Large intestine (tissue), 3 donors: ENCODE data around the gene MAPK9. TPM values are rescaled to one million over a fixed set of nuclear protein-coding genes. Genes with fewer than 3 reads are reported as not detected.

ENCODE experiments used
- DNase-seq, 2 donors: peaks; one replicate each; pipeline versions ENCODE4 v3.0.0 to v3.0.0-alpha.2; 2013
- H3K27ac ChIP-seq: one replicate; pipeline ENCODE4 v1.5.1; 2013; ENCODE audit warnings: low read length
- H3K27me3 ChIP-seq: 2 replicates; pipeline ENCODE4 v1.6.1; 2013; ENCODE audit warnings: low read length; ENCODE audit not compliant: control insufficient read depth, insufficient read depth
- H3K36me3 ChIP-seq: 2 replicates; pipeline ENCODE4 v1.6.1; 2013; ENCODE audit warnings: low read length; ENCODE audit not compliant: control insufficient read depth, insufficient read depth
- H3K4me1 ChIP-seq: one replicate; pipeline ENCODE4 v1.6.1; 2013; ENCODE audit warnings: low read length; ENCODE audit not compliant: control insufficient read depth, insufficient read depth
- H3K4me3 ChIP-seq: one replicate; pipeline ENCODE4 v1.5.1; 2013; ENCODE audit warnings: low read length
- H3K9me3 ChIP-seq: one replicate; pipeline ENCODE4 v1.6.1; 2013; ENCODE audit warnings: mild to moderate bottlenecking, low read depth, low read length, moderate library complexity; ENCODE audit not compliant: control insufficient read depth
- WGBS: methylation state at CpG from one replicate; pipeline ENCODE4 v1.1.5; 2013; ENCODE audit warnings: low lambda C conversion rate; ENCODE audit not compliant: insufficient coverage; 5-methylcytosine and 5-hydroxymethylcytosine counted together
- polyA plus RNA-seq: library from polyadenylated mRNA; unstranded; fragments of 120-200 nt; gene quantifications from one replicate; pipeline ENCODE4 v1.2.1, GENCODE V29; 2013

The MAPK9 gene
- polyA plus RNA-seq, 1 donor = 29.8 TPM

- Histone ChIP-seq H3K4me1 (no peaks in the 10 kb centered on the region), H3K4me3 (no peak overlapping the region), H3K27ac (no peak overlapping the region), H3K27me3 (peaks cover 9% of the 10 kb centered on the region), H3K9me3 (no peaks in the 10 kb centered on the region), H3K36me3 (no peaks in the 10 kb centered on the region)
- no CpG with 5 or more reads among the region's 15 CpGs for WGBS
- no peak for DNase-seq
Measured at GRCh38 chr5:180334751-180335613, 43.1 kb upstream of the MAPK9 start.

- Histone ChIP-seq H3K4me3 (no peak overlapping the region), H3K9me3 (no peaks in the 10 kb centered on the region), H3K27ac (no peak overlapping the region), H3K4me1 (no peaks in the 10 kb centered on the region), H3K36me3 (no peaks in the 10 kb centered on the region), H3K27me3 (peaks cover 9% of the 10 kb centered on the region)
- no peak for DNase-seq
- no CpG with 5 or more reads among the region's 6 CpGs for WGBS
Measured at GRCh38 chr5:180334176-180334575, 42.3 kb upstream of the MAPK9 start.

- Histone ChIP-seq H3K27ac (no peak overlapping the region), H3K36me3 (no peaks in the 10 kb centered on the region), H3K4me3 (no peak overlapping the region), H3K9me3 (no peaks in the 10 kb centered on the region), H3K27me3 (peaks cover 9% of the 10 kb centered on the region), H3K4me1 (no peaks in the 10 kb centered on the region)
- no CpG with 5 or more reads among the region's 4 CpGs for WGBS
- no peak for DNase-seq
Measured at GRCh38 chr5:180333661-180334060, 41.8 kb upstream of the MAPK9 start.

GRCh38 chr5:180332861-180333260 is 41.0 kb upstream of the MAPK9 start:
- H3K9me3 ChIP-seq = no peaks in the 10 kb centered on the region
- 90% methylated on average over 3 of the region's 3 CpGs for WGBS
- no peaks in the 10 kb centered on the region for H3K4me1 ChIP-seq
- peaks cover 9% of the 10 kb centered on the region for H3K27me3 ChIP-seq
- H3K36me3 ChIP-seq = no peaks in the 10 kb centered on the region
- H3K27ac ChIP-seq = no peak overlapping the region
- no peak for DNase-seq
- no peak overlapping the region for H3K4me3 ChIP-seq

- no peaks in the 10 kb centered on the region for H3K9me3 ChIP-seq
- H3K27ac ChIP-seq = no peak overlapping the region
- 29% methylated on average over 1 of the region's 13 CpGs for WGBS
Measured at GRCh38 chr5:180332051-180332517, 40.2 kb upstream of the MAPK9 start.

GRCh38 chr5:180331647-180331950 is 39.7 kb upstream of the MAPK9 start:
- Histone ChIP-seq H3K4me3 (no peak overlapping the region), H3K4me1 (no peaks in the 10 kb centered on the region), H3K27me3 (peaks cover 9% of the 10 kb centered on the region), H3K27ac (no peak overlapping the region), H3K36me3 (no peaks in the 10 kb centered on the region), H3K9me3 (no peaks in the 10 kb centered on the region)
- WGBS = no CpG with 5 or more reads among the region's 7 CpGs
- DNase-seq = no peak

More at GRCh38 chr5:180332051-180332517, 40.2 kb upstream of the MAPK9 start:
- Histone ChIP-seq H3K4me1 (no peaks in the 10 kb centered on the region), H3K4me3 (no peak overlapping the region), H3K27me3 (peaks cover 9% of the 10 kb centered on the region), H3K36me3 (no peaks in the 10 kb centered on the region)
- DNase-seq = no peak

- H3K27me3 ChIP-seq = peaks cover 9% of the 10 kb centered on the region
- H3K9me3 ChIP-seq = no peaks in the 10 kb centered on the region
- no peak for DNase-seq
- WGBS = 100% methylated on average over 1 of the region's 16 CpGs
- no peaks in the 10 kb centered on the region for H3K36me3 ChIP-seq
- H3K27ac ChIP-seq = no peak overlapping the region
- no peaks in the 10 kb centered on the region for H3K4me1 ChIP-seq
- H3K4me3 ChIP-seq = no peak overlapping the region
Measured at GRCh38 chr5:180330810-180331646, 39.1 kb upstream of the MAPK9 start.

GRCh38 chr5:180330270-180330648 is 38.4 kb upstream of the MAPK9 start:
- Histone ChIP-seq H3K27ac (no peak overlapping the region), H3K27me3 (peaks cover 9% of the 10 kb centered on the region)
- WGBS = no CpG with 5 or more reads among the region's 5 CpGs

GRCh38 chr5:180329606-180330269 is 37.9 kb upstream of the MAPK9 start:
- WGBS = no CpG with 5 or more reads among the region's 8 CpGs
- no peaks in the 10 kb centered on the region for H3K36me3 ChIP-seq
- no peaks in the 10 kb centered on the region for H3K4me1 ChIP-seq
- no peak overlapping the region for H3K27ac ChIP-seq
- H3K27me3 ChIP-seq = peaks cover 9% of the 10 kb centered on the region
- no peak for DNase-seq
- H3K4me3 ChIP-seq = no peak overlapping the region
- no peaks in the 10 kb centered on the region for H3K9me3 ChIP-seq

More at GRCh38 chr5:180330270-180330648, 38.4 kb upstream of the MAPK9 start:
- Histone ChIP-seq H3K9me3 (no peaks in the 10 kb centered on the region), H3K4me3 (no peak overlapping the region), H3K36me3 (no peaks in the 10 kb centered on the region), H3K4me1 (no peaks in the 10 kb centered on the region)
- DNase-seq = no peak

- Histone ChIP-seq H3K9me3 (no peaks in the 10 kb centered on the region), H3K27ac (no peak overlapping the region), H3K36me3 (no peaks in the 10 kb centered on the region), H3K4me3 (no peak overlapping the region), H3K4me1 (no peaks in the 10 kb centered on the region), H3K27me3 (peaks cover 9% of the 10 kb centered on the region)
- DNase-seq = no peak
- 86% methylated on average over 1 of the region's 7 CpGs for WGBS
Measured at GRCh38 chr5:180329138-180329435, 37.2 kb upstream of the MAPK9 start.
